GM12864 (cell line): ENCODE measurements around the gene TMEM19.

Experiments
- DNase-seq: peaks from one replicate; pipeline ENCODE4 v3.0.0-alpha.2; 2011; ENCODE audit warnings: low read depth
- H3K4me3 ChIP-seq: 2 replicates; pipeline ENCODE4 v1.5.1; 2011; ENCODE audit warnings: mild to moderate bottlenecking, low read depth, low read length, control low read depth
- CTCF ChIP-seq: IDR thresholded peaks from 2 replicates; pipeline ENCODE4 v1.5.1; 2011; ENCODE audit warnings: low read depth, mild to moderate bottlenecking, moderate library complexity, low read length, control low read depth, inconsistent platforms; ENCODE audit errors: missing control alignments

The TMEM19 gene

GRCh38 chr12:71685914-71686657 is at the start of gene TMEM19:
TSS of gene TMEM19 (plus strand) at chr12:71686082. CDS start at chr12:71686681, 599 bp downstream.
- TF ChIP-seq CTCF: peak; percentile 17
- DNase-seq: peak; percentile 78
- peak within 1 kb of the TSS; percentile 78 for H3K4me3 ChIP-seq

GRCh38 chr12:71636704-71637115 is 49.2 kb upstream of the TMEM19 start:
- peak; percentile 76 for TF ChIP-seq CTCF
- peak; percentile 30 for DNase-seq
- H3K4me3 ChIP-seq: no peak overlapping the region

- H3K4me3 ChIP-seq: no peak overlapping the region
- no peak for DNase-seq
Measured at GRCh38 chr12:71638499-71638898, 47.4 kb upstream of the TMEM19 start.

GRCh38 chr12:71639341-71639760 is 46.5 kb upstream of the TMEM19 start:
- no peak overlapping the region for H3K4me3 ChIP-seq
- peak; percentile 47 for TF ChIP-seq CTCF
- DNase-seq: no peak

More at GRCh38 chr12:71638499-71638898, 47.4 kb upstream of the TMEM19 start:
- no peak for TF ChIP-seq CTCF

GRCh38 chr12:71640316-71640715 is 45.6 kb upstream of the TMEM19 start:
- TF ChIP-seq CTCF: no peak
- no peak for DNase-seq

GRCh38 chr12:71641390-71641789 is 44.5 kb upstream of the TMEM19 start:
- no peak for DNase-seq
- no peak overlapping the region for H3K4me3 ChIP-seq
- no peak for TF ChIP-seq CTCF

More at GRCh38 chr12:71640316-71640715, 45.6 kb upstream of the TMEM19 start:
- H3K4me3 ChIP-seq: no peak overlapping the region

GRCh38 chr12:71642264-71642663 is 43.6 kb upstream of the TMEM19 start:
- DNase-seq: no peak
- H3K4me3 ChIP-seq: no peak overlapping the region
- TF ChIP-seq CTCF: no peak
